Right lobe of liver (tissue), 4 donors: ENCODE results near the gene MPZL1.

Experiments used
- CTCF ChIP-seq, 4 donors: fragments of 200-600 bp in 3 of 4; fragments of 450-650 bp in 1 of 4; IDR thresholded peaks; one replicate each; pipeline versions ENCODE4 v1.5.1 to v1.8.0; 2016 to 2022; ENCODE audit warnings: antibody characterized with exemption in 4 of 4, mild to moderate bottlenecking in 2 of 4
- POLR2A ChIP-seq: fragments of 450-650 bp; IDR thresholded peaks from one replicate; pipeline ENCODE4 v1.6.1; 2017; ENCODE audit warnings: antibody characterized with exemption, mild to moderate bottlenecking
- donor health status: DM: no; HTN: no; CAD: no.
- donor health status: DM: no; HTN: no; CAD: no.
- donor health status: DM: no; HTN: yes; CAD: no.

- TF ChIP-seq CTCF (IDR thresholded peaks at IDR 0.05), result no peak
- TF ChIP-seq POLR2A, result no peak
Observed at GRCh38 chr1:167710836-167711235, 10.9 kb upstream of the MPZL1 start.
